GM18505 (cell line): ENCODE results near the gene REV3L.
"Not testable (repeated sequence)": the region's sequence is repeated elsewhere in the genome, so short reads cannot be mapped to it uniquely, and the experiment has no call there.

ENCODE experiments used
- ATAC-seq: cut with Tn5 transposase; IDR thresholded peaks from one replicate; pipeline ENCODE4 v1.9.1; 2021; ENCODE audit not compliant: unreplicated experiment
- POLR2A ChIP-seq: IDR thresholded peaks from 4 replicates; pipeline ENCODE4 v1.6.1; 2011; ENCODE audit warnings: borderline replicate concordance; ENCODE audit not compliant: insufficient read depth, insufficient read length; ENCODE audit errors: extremely low read depth

REV3L gene

GRCh38 chr6:111259089-111259831 is 223.8 kb downstream of the REV3L start:
- peak; percentile 93 for TF ChIP-seq POLR2A
- ATAC-seq: peak; percentile 98

- ATAC-seq: no peak
Measured at GRCh38 chr6:111258615-111259088, 224.4 kb downstream of the REV3L start.

GRCh38 chr6:111258010-111258409 is 225.0 kb downstream of the REV3L start:
- TF ChIP-seq POLR2A: no peak

More at GRCh38 chr6:111258615-111259088, 224.4 kb downstream of the REV3L start:
- no peak for TF ChIP-seq POLR2A

GRCh38 chr6:111256646-111257045 is 226.4 kb downstream of the REV3L start:
- no peak for ATAC-seq
- TF ChIP-seq POLR2A: no peak

More at GRCh38 chr6:111258010-111258409, 225.0 kb downstream of the REV3L start:
- no peak for ATAC-seq

- ATAC-seq: not testable (repeated sequence)
Measured at GRCh38 chr6:111255838-111256237, 227.2 kb downstream of the REV3L start.

GRCh38 chr6:111254779-111255166 is 228.2 kb downstream of the REV3L start:
- no peak for ATAC-seq
- TF ChIP-seq POLR2A: no peak

- no peak for ATAC-seq
- no peak for TF ChIP-seq POLR2A
Measured at GRCh38 chr6:111254004-111254778, 228.8 kb downstream of the REV3L start.

GRCh38 chr6:111252726-111253125 is 230.3 kb downstream of the REV3L start:
- no peak for TF ChIP-seq POLR2A
- no peak for ATAC-seq

- no peak for TF ChIP-seq POLR2A
Measured at GRCh38 chr6:111250791-111251354, 232.1 kb downstream of the REV3L start.

More at GRCh38 chr6:111250791-111251354, 232.1 kb downstream of the REV3L start:
- no peak for ATAC-seq
